ENCODE data around the gene IGFBP2. TPM values are rescaled to one million over a fixed set of nuclear protein-coding genes. Genes with fewer than 3 reads are reported as not detected.

IGFBP2 gene
- total and polyA plus RNA-seq, 12 donors: 26.0 to 361 (median 109) TPM

GRCh38 chr2:216663846-216664245 is 30.6 kb downstream of the IGFBP2 start:
- WGBS, 2 donors: 96% methylated on average over 18 of the region's 18 CpGs
- no peak for TF ChIP-seq CTCF (IDR thresholded peaks at IDR 0.05)
- ATAC-seq: no peak
- intact Hi-C loops (cut with DNase I): loop anchor here in 6 of 10 donors (2.0 to 10.0 kb wide), 3 partner anchors 49 to 629 kb away; no protein-coding TSS in a partner anchor
- no peaks in the 10 kb centered on the region for H3K9me3 ChIP-seq
- no peak overlapping the region for H3K4me3 ChIP-seq
- H3K27me3 ChIP-seq: no peaks in the 10 kb centered on the region
- peaks cover 0 to 40% (median 0%) of the 10 kb centered on the region in 9 donors for H3K36me3 ChIP-seq
- no peak for DNase-seq
- no peak overlapping the region for H3K27ac ChIP-seq
- peaks cover 0 to 22% (median 20%) of the 10 kb centered on the region in 9 donors for H3K4me1 ChIP-seq

- no peak overlapping the region for H3K4me3 ChIP-seq
- peaks cover 0 to 22% (median 20%) of the 10 kb centered on the region in 9 donors for H3K4me1 ChIP-seq
- DNase-seq (no peak), ATAC-seq (no peak)
- intact Hi-C loops (cut with DNase I): loop anchor here in 6 of 10 donors (2.0 to 10.0 kb wide), 3 partner anchors 50 to 630 kb away; no protein-coding TSS in a partner anchor
- no peaks in the 10 kb centered on the region for H3K27me3 ChIP-seq
- 61 to 64% methylated on average over 6 of the region's 6 CpGs for WGBS, 2 donors
- H3K36me3 ChIP-seq: peaks cover 0 to 37% (median 0%) of the 10 kb centered on the region in 9 donors
- no peaks in the 10 kb centered on the region for H3K9me3 ChIP-seq
- peak in 1 of 9 donors; percentile 9 for TF ChIP-seq CTCF (IDR thresholded peaks at IDR 0.05)
- H3K27ac ChIP-seq: peak overlapping the region in 3 of 10 donors; percentile 30 to 44 (median 35)
Measured at GRCh38 chr2:216664593-216665034, 31.4 kb downstream of the IGFBP2 start.

- peak in 1 of 2 donors; percentile 76 for DNase-seq
- intact Hi-C loops (cut with DNase I): loop anchor here in 6 of 10 donors (2.0 to 10.0 kb wide), 3 partner anchors 50 to 630 kb away; no protein-coding TSS in a partner anchor
- WGBS, 2 donors: 30 to 38% methylated on average over 7 of the region's 7 CpGs
Measured at GRCh38 chr2:216665242-216665641, 32.0 kb downstream of the IGFBP2 start.

GRCh38 chr2:216665717-216666116 is 32.5 kb downstream of the IGFBP2 start:
- TF ChIP-seq CTCF (IDR thresholded peaks at IDR 0.05): no peak
- WGBS, 2 donors: 35 to 42% methylated on average over 12 of the region's 12 CpGs
- H3K27me3 ChIP-seq: no peaks in the 10 kb centered on the region
- DNase-seq: no peak
- intact Hi-C loops (cut with DNase I): loop anchor here (1.0 to 10.0 kb wide), 5 partner anchors 51 to 631 kb away; no protein-coding TSS in a partner anchor
- H3K4me3 ChIP-seq: peak overlapping the region in 1 of 10 donors; percentile 6
- peak overlapping the region in 2 of 10 donors; percentile 30 for H3K27ac ChIP-seq
- peaks cover 0 to 22% (median 20%) of the 10 kb centered on the region in 9 donors for H3K4me1 ChIP-seq
- H3K9me3 ChIP-seq: no peaks in the 10 kb centered on the region
- H3K36me3 ChIP-seq: peaks cover 0 to 31% (median 0%) of the 10 kb centered on the region in 9 donors
- ATAC-seq: peak in 6 of 8 donors; percentile 2 to 39 (median 23)

More at GRCh38 chr2:216665242-216665641, 32.0 kb downstream of the IGFBP2 start:
- H3K36me3 ChIP-seq: peaks cover 0 to 35% (median 0%) of the 10 kb centered on the region in 9 donors
- no peaks in the 10 kb centered on the region for H3K27me3 ChIP-seq
- no peak overlapping the region for H3K4me3 ChIP-seq
- H3K9me3 ChIP-seq: no peaks in the 10 kb centered on the region
- H3K27ac ChIP-seq: peak overlapping the region in 3 of 10 donors; percentile 30 to 44 (median 35)
- peaks cover 0 to 22% (median 20%) of the 10 kb centered on the region in 9 donors for H3K4me1 ChIP-seq
- peak; percentile 45 to 82 (median 63) for ATAC-seq
- no peak for TF ChIP-seq CTCF (IDR thresholded peaks at IDR 0.05)
